Measurements from ENCODE around the gene PHRF1. TPM values are rescaled to one million over a fixed set of nuclear protein-coding genes. Genes with fewer than 3 reads are reported as not detected.

The PHRF1 gene
- total and polyA plus RNA-seq, 2 donors (not counting 3 experiments of a cell fraction or from before 2014, with no cell fraction given): 14.2 to 39.4 TPM

DNA sequence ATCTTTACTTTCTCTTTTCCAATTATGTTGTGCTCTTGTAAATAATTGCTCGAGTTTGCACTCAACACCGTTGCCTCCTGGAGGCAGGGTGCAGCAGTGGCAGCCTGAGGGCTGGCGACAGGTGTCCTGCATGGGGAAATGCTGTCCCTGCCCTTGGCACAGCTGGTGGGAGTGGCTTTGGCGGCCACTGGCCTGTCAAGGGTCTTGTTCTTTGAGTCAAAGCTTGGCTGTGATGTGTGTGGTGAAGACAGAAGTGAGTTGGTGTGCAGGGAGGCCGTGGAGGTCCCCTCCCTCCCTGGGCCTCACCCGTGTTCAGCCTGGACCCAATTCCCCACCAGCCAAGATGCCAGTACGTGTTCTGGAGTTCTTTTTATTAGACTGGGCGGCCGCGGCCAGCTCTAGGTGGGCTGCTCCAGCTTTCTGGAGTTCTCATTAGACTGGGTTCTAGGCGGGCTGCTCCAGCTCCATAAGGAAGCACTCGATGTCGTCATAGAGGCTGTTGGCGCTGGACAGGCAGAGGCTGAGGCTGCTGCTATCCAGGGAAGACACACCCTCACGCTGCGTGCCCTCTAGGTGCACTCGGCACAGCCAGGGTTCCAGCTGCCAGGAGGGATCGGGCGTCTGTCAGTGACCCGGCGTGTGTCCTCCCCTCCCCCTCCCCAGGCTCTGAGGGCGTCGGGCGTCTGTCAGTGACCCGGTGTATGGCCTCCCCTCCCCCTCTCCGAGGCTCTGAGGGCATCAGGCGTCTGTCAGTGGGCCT is 36.1 kb downstream of the PHRF1 start:
- Histone ChIP-seq H3K9me3 (replicated peaks; ENCODE audit: control insufficient read depth, insufficient read depth, low read length) (no peaks in the 10 kb centered on the region), H3K27ac (ENCODE audit: insufficient read depth, low read depth, low read length) (no peak overlapping the region), H3K4me2 (ENCODE audit: insufficient read depth, low read length) (no peak overlapping the region), H3K9me1 (replicated peaks; ENCODE audit: control insufficient read depth, extremely low read depth, insufficient read depth, low read length) (no peaks in the 10 kb centered on the region), H3K4me1 (ENCODE audit: control insufficient read depth, extremely low read depth, insufficient read depth, low read length) (peaks cover 6% of the 10 kb centered on the region), H3K79me2 (ENCODE audit: control insufficient read depth, insufficient read depth, low read length) (no peaks in the 10 kb centered on the region), H3K36me3 (ENCODE audit: control insufficient read depth in 2 of 2, extremely low read depth in 1 of 2, insufficient read depth in 2 of 2, low read length in 2 of 2) (peaks cover 11 to 48% of the 10 kb centered on the region in 2 experiments), H4K20me1 (replicated peaks; ENCODE audit: control insufficient read depth, extremely low read depth, insufficient read depth, low read length) (no peaks in the 10 kb centered on the region), H3K9ac (replicated peaks; ENCODE audit: extremely low read depth, insufficient read depth, low read length) (no peak overlapping the region), H2AFZ (ENCODE audit: low read depth, low read length) (no peak overlapping the region), H3K4me3 (replicated peaks in 1 of 3; ENCODE audit: insufficient read depth in 1 of 3, low read depth in 1 of 3, low read length in 3 of 3) (no peak overlapping the region), H3K27me3 (ENCODE audit: control insufficient read depth in 2 of 2, insufficient read depth in 2 of 2, low read length in 2 of 2) (no peaks in the 10 kb centered on the region)
- dilution Hi-C loops (cut with MboI; ENCODE audit: extremely low pct_ligation_motif_present, low sequenced_read_pairs) (no loop called here), intact Hi-C loops (cut with micrococcal nuclease) (loop anchor here (5.0 kb wide), 1 partner anchor 35 kb away; the partner anchor contains the start of gene PHRF1)
- TF ChIP-seq MYC (IDR thresholded peaks at IDR 0.05; ENCODE audit: low read depth, low read length) (no peak), POLR2A (IDR thresholded peaks at IDR 0.05; ENCODE audit: low read depth, low read length) (no peak), JUN (IDR thresholded peaks at IDR 0.05; ENCODE audit: borderline replicate concordance, insufficient read depth, insufficient read length, low read depth) (no peak), FOS (IDR thresholded peaks at IDR 0.05; ENCODE audit: borderline replicate concordance, insufficient read depth, low read length) (no peak)
- TF ChIP-seq, protein P1, sequence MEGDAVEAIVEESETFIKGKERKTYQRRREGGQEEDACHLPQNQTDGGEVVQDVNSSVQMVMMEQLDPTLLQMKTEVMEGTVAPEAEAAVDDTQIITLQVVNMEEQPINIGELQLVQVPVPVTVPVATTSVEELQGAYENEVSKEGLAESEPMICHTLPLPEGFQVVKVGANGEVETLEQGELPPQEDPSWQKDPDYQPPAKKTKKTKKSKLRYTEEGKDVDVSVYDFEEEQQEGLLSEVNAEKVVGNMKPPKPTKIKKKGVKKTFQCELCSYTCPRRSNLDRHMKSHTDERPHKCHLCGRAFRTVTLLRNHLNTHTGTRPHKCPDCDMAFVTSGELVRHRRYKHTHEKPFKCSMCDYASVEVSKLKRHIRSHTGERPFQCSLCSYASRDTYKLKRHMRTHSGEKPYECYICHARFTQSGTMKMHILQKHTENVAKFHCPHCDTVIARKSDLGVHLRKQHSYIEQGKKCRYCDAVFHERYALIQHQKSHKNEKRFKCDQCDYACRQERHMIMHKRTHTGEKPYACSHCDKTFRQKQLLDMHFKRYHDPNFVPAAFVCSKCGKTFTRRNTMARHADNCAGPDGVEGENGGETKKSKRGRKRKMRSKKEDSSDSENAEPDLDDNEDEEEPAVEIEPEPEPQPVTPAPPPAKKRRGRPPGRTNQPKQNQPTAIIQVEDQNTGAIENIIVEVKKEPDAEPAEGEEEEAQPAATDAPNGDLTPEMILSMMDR (IDR thresholded peaks at IDR 0.05; ENCODE audit: extremely low read depth in 1 of 2, insufficient read depth in 1 of 2, low read depth in 1 of 2, low read length in 2 of 2): peak; percentile 5 to 9
- no TSS peak for BruUV-seq (replicated peaks)
- FAIRE-seq: no peak
- no peak for DNase-seq (ENCODE audit: low read depth, low spot score)
- ChIA-PET POLR2A (no interaction called here), CTCF (no interaction called here)

GRCh38 chr11:612961-613300 is 36.7 kb downstream of the PHRF1 start:
- BruUV-seq (replicated peaks): no TSS peak

More at GRCh38 chr11:612961-613300, 36.7 kb downstream of the PHRF1 start:
- H3K9me3 ChIP-seq (replicated peaks; ENCODE audit: control insufficient read depth, insufficient read depth, low read length): no peaks in the 10 kb centered on the region
- no peak overlapping the region for H3K27ac ChIP-seq (ENCODE audit: insufficient read depth, low read depth, low read length)
- H3K9ac ChIP-seq (replicated peaks; ENCODE audit: extremely low read depth, insufficient read depth, low read length): no peak overlapping the region
- peaks cover 7 to 42% of the 10 kb centered on the region in 2 experiments for H3K36me3 ChIP-seq (ENCODE audit: control insufficient read depth in 2 of 2, extremely low read depth in 1 of 2, insufficient read depth in 2 of 2, low read length in 2 of 2)
- intact Hi-C loops (cut with micrococcal nuclease): loop anchor here (5.0 kb wide), 1 partner anchor 36 kb away; the partner anchor contains the start of gene PHRF1
- no peak overlapping the region for H3K4me2 ChIP-seq (ENCODE audit: insufficient read depth, low read length)
- TF ChIP-seq EZH2 (IDR thresholded peaks at IDR 0.05; ENCODE audit: borderline replicate concordance, low read depth, low read length, severe bottlenecking): no peak
- TF ChIP-seq GATA2 (IDR thresholded peaks at IDR 0.05; ENCODE audit: insufficient read depth, insufficient read length, low read depth, low read length): no peak
- TF ChIP-seq, protein P1 (IDR thresholded peaks at IDR 0.05; ENCODE audit: extremely low read depth in 1 of 2, insufficient read depth in 1 of 2, low read depth in 1 of 2, low read length in 2 of 2): no peak
- TF ChIP-seq POLR2AphosphoS5 (IDR thresholded peaks at IDR 0.05; ENCODE audit: insufficient read depth, low read depth, low read length): no peak
- TF ChIP-seq JUN (IDR thresholded peaks at IDR 0.05; ENCODE audit: borderline replicate concordance, insufficient read depth, insufficient read length, low read depth): no peak
- TF ChIP-seq MYC (IDR thresholded peaks at IDR 0.05; ENCODE audit: low read depth, low read length): no peak
- TF ChIP-seq, protein P2, sequence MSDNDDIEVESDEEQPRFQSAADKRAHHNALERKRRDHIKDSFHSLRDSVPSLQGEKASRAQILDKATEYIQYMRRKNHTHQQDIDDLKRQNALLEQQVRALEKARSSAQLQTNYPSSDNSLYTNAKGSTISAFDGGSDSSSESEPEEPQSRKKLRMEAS (IDR thresholded peaks at IDR 0.05; ENCODE audit: insufficient read depth, insufficient read length): no peak
- no peak for TF ChIP-seq FOS (IDR thresholded peaks at IDR 0.05; ENCODE audit: borderline replicate concordance, insufficient read depth, low read length)
- TF ChIP-seq POLR2A (IDR thresholded peaks at IDR 0.05; ENCODE audit: low read depth, low read length): no peak
- peaks cover 6% of the 10 kb centered on the region for H3K4me1 ChIP-seq (ENCODE audit: control insufficient read depth, extremely low read depth, insufficient read depth, low read length)
- DNase-seq (ENCODE audit: low read depth, low spot score): no peak
- dilution Hi-C loops (cut with MboI; ENCODE audit: extremely low pct_ligation_motif_present, low sequenced_read_pairs): no loop called here
- no peaks in the 10 kb centered on the region for H3K79me2 ChIP-seq (ENCODE audit: control insufficient read depth, insufficient read depth, low read length)
- POLR2A ChIA-PET: no interaction called here
- H4K20me1 ChIP-seq (replicated peaks; ENCODE audit: control insufficient read depth, extremely low read depth, insufficient read depth, low read length): no peaks in the 10 kb centered on the region
- FAIRE-seq: no peak
- H3K27me3 ChIP-seq (ENCODE audit: control insufficient read depth in 2 of 2, insufficient read depth in 2 of 2, low read length in 2 of 2): no peaks in the 10 kb centered on the region
- H2AFZ ChIP-seq (ENCODE audit: low read depth, low read length): no peak overlapping the region
- H3K9me1 ChIP-seq (replicated peaks; ENCODE audit: control insufficient read depth, extremely low read depth, insufficient read depth, low read length): no peaks in the 10 kb centered on the region
- CTCF ChIA-PET: no interaction called here
- H3K4me3 ChIP-seq (replicated peaks in 1 of 3; ENCODE audit: insufficient read depth in 1 of 3, low read depth in 1 of 3, low read length in 3 of 3): no peak overlapping the region
